DMS79 (cell line): Measurements from ENCODE around the gene COL2A1.

Experiments
- DNase-seq: peaks from one replicate; lab custom pipeline; 2025; lab: John Stamatoyannopoulos, UW

Gene COL2A1

GRCh38 chr12:48030173-48030650 lies 25.9 kb upstream of the COL2A1 start:
- no peak for DNase-seq

DNA sequence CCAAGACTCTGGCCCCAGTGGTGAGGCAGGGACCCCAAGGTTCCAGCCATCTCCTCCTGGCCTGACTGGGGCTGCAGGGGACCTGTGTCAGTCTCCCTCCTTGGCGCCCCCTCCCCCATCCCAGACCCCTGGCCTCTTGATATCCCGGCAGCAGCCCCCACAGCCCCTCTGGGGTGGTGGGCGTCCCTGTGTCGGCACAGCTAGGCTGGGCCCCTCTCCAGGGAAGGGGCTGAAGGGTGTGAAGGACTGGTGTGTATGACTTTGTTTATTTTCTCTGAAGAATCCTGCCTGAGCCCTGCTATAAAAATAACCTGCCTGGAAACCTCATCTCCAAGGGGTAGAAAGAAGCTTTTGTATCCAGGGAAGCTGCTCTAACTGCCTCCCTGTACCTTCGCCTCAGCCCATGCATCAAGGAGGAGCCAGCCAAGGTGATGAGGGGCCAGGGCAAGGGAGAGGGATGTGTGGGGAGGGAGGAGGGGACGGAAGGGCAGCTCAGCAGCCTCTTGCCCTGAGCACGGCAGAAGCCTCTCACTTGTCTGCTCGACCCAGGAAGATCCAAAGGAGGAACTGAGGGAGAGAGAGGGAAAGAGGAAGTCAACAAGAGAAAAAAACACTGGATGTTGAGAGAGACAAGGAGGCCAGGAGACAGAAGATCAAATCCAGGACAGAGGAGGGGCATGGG lies 25.4 kb upstream of the COL2A1 start:
- DNase-seq = no peak

DNA sequence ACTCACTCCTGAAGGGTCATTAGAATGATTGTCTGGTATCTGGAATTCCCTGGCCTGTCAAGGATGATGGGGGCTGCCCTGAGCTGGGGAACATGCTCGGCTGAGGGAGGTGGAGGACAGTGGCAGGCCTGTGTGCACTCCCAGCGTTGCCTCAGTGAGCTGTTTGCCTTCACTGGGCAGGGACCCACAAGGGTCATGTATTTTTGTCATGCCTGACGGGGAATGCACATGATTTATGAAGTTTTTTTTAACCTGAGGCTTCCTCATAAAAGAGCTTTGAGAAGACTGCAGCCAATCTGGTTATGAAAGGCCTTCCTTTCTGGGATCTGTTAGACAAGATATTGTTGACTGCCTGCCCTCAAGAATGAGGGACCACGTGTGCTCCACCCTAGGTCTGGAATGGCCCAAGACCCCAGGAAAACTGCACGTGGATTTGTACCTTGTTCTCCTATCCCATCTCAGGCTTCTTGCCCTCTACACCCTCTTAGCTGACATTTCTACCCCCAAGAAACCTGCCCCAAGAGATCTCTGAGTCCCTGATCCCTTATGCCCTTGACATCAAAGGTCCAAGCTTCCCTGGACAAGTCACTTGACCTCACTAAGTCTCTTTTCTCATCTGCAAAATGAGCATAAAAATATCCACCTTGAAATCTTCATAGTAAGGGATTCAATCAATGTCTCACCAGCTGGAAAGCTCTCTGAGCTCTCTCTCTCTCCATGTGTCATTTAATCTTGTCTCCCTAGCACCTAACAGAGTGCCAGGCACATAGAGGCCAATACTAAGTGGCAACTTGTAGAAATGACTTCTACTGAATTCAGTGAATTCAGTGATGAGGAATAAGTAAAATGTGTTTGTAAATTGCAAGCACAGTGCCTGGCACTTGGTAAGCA lies 24.5 kb upstream of the COL2A1 start:
- no peak for DNase-seq

GRCh38 chr12:48027183-48028002 lies 23.1 kb upstream of the COL2A1 start:
- DNase-seq = no peak

DNA sequence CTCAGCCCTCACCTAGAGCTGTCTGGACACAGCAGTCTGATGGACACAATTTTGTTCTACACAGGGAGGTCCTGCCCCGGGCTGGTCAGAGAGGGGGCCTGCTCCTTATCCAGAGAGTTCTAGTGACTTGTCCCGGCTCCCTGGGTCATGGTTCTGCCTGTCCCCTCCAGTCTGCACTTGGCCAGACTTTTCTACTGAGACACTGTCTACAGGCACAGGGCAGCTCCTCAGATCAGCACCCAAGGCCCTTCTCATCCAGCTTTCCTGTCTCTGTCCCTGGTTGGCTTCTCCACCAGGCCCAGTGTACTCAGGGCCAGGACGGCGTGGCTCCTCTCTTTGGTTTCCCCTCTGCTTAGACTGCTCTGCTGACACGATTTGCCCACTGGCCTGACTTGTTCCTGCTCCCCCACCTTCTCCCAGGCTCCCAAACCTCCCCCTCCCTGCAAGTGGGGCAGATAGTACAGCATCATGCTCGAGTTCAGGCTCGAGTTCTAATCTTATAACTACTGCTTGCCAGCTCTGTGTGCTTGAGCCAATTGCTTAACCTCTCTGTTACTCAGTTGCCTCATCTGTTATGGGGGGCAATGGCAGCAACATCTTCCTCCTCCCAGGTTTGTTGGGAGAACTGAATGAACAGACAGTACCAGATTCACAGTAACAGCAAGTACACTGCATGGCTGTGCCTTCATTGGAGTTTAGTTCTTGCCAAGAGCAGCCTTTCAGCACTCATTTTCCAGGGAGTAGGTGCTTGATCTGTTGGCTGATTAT lies 22.0 kb upstream of the COL2A1 start:
- no peak for DNase-seq

DNA sequence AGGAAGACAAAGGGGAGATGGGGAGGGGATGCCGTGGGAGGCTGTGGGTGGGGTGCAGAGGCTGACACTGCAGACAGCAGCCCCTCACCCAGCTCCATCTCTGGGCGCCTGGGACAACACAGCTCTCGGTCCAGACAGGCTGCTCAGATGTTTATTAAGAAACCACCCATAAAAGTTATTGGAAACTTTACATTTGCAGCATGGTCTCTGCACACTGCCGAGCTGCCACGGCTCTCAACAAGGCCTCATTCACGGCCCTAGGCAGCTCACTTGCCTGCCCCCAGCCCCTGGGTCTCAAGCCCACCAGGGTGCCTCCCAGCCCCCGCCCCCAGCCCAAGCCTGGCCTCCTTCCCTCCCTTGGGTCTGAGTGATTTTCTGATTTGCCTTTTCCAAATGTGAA lies 21.0 kb upstream of the COL2A1 start:
- DNase-seq = no peak

GRCh38 chr12:48024735-48025134 lies 20.5 kb upstream of the COL2A1 start:
- no peak for DNase-seq

DNA sequence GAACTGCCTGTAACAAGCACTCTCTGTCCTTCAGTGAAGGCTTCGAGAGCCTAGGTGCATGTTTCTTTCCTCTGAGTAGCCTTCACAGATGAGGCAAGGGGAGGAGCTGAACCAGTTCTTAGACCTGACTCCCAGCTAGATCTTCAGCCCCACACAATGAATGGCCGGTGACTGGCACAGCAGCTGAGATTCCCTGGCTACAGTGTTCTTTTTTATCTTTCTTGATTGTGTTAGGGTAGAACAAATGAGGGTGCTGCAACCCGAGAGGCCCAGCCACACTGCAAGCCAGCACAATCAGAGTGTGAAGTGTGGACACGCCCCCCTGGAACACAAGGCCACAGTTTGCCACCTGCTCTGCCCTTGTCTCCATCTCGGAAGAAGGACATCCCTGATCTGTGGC lies 19.1 kb upstream of the COL2A1 start:
- DNase-seq = no peak

DNA sequence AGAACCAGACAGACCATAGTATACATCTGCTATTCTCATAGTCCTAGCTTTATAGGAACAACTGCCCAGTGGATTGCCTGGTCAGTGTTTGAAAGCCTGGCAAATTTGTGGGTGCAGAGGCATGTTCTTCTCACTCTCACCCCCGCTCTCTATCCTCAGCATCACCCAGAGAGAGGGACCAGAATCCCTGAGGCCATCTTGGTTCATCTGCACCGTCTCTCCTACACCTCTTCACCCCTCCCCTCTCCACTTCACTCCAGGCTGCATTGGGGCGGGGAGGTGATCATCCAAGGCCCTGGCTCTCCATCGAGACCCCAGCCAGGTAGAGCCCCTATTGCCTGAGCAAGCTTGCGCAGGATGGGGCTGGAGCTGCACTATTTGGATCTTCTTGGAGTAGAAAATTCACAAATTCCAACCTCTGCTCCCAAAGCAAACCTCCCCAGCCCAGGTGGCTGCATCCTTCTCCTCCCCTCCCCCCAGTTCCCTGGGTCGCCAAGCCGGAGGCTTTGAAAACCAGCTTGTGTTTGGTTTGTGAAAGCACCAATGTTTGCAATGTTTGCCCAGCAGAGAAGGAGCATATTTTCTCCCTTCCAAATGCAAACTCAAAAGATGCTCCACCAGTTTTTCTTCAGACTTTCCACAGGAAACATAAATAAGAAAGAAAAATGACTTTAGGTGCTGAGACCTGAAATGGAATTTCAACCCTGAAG lies 18.6 kb upstream of the COL2A1 start:
- no peak for DNase-seq

GRCh38 chr12:48022180-48022521 lies 17.9 kb upstream of the COL2A1 start:
- no peak for DNase-seq

DNA sequence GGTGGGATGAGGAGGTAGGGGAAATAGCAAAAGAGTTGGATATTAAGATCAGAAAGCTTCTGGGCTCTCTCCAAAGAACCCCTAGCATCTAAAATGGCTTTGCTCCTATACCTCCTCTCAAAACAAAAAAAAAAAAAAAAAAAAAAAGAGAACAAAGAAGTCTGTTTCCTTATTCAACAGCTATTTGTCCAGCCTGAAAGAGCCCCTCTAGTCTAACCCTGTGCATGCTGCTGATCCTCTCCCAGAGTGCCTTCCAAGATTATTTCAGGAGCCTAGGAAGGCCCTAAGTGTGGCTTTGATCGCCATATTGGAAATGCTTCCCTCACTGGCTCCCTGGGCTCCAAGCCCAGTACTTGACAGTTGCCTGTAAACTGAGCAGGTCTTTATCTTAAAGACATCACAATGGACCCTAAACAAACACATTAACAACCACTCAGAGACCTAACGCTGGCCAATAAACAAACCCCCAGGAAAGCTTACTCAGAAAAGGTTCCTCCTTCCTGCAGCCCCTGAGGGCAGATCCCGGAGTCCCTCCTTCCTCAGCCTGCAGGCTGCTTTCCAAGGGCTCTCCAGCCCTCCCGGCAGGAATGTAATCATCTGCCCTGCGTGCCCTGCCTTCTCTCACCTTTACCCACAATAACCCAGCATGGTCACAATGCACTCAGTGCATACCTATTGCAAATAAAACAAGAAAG lies 17.4 kb upstream of the COL2A1 start:
- DNase-seq = peak; percentile 94

DNA sequence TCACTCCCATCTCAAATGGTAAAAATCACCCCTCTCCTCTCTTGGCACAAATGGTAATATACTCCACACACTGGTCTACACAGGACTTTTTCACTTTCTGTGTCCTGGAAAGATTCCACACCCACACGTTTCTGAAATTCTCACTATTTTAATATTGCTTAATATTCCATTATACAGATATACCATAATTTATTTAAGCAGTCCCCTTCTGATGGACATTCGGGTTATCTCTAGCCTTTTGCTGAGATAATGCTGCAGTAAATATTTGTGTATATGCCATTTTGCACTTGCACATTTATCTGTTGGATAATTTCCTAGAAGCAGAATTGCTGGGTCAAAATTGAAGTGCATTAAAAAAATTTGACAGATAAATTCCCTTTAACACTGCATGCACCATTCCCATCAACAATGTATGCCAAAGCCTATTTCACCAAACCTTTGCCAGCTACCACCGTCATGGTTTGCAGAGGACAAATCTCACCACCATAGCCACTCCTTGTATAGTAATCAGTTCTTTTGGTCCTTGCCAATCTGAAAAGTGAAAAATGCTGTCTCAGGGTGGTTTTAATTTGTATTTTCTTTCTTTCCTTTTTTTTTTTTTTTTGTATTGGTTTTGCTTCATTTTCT lies 15.5 kb upstream of the COL2A1 start:
- DNase-seq = no peak

DNA sequence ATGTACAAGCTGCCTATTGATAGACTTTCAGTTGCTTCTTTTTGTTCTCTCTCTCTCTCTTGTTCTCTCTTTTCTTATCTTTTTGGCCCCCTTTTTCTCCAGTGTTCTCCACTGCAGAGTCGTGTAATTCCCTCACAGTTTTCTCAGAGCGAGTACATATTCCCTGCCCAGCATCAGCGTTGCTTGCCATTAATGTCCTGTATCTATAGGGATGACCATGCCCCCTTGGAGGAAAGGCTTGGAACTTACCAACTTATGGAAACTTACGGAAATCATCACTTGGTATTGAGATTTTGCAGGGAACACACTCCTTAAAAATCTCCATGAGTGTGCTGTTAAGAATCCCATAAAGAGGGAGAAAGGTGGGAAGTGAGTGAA lies 14.3 kb upstream of the COL2A1 start:
- DNase-seq = no peak

DNA sequence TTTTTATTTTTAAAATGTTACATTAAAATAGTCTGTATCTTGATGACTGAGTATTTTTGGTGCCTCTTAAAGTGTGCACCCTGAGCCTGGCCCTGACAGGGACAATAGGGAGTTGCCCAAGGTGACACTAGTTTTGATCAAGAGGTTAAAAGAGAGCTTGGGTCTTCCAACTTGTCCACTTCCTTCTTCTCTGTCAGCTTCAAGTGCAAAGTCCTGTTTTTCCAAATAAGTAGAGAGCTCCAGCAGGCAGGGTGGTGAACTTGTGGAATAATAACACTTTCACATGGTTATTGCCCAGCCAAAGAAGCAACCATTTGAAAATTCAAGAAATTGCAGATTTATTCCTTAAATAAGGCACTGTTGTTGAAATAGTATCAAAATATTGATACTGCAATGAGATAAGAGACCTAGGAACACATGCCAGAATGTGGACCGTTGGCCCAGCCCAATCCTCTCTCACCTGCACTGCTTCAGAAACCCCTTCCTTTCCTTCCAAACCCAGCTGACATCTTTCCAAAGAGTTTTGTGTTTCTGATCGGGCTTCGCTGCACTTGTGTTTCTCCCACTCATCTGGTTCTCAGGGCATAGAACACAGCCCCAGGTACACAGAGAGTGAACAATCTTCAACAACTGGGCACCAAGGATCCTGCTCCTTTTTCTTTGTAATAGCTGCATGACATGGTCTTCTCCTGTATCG lies 13.8 kb upstream of the COL2A1 start:
- DNase-seq = no peak

GRCh38 chr12:48017496-48017895 lies 13.2 kb upstream of the COL2A1 start:
- no peak for DNase-seq

DNA sequence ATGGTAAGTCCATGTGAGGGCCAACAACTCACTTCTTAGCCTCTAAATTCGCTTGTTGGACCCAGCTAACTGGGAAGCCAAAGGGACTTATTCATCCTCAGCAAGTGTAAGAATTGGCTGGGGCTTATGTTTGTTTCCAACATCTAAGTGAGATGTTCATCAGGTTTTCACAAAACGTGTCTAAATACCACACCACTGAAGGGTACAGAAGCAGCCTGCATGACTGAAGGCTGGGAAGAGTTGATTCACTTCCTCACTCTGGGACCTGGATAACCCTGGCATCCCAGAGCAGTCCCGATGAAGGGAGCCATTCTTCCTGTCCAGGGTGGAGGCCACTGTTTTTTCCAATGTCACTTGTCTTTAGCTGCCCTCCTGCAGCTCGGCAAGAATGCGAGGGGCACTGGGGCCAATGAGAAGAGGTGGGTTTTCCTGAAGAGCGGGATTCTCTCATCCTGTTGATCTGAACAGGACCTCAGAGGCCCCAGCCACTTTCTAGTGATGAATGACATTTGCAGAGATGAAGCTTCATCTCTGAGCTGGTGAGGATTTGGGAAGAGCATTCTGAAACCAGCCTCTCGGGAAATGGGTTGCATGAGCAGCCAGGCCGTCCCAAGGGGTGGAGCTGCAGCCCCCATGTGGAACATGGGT lies 12.2 kb upstream of the COL2A1 start:
- DNase-seq = no peak

GRCh38 chr12:48015954-48016353 lies 11.7 kb upstream of the COL2A1 start:
- DNase-seq = no peak

- DNase-seq = no peak
Measured at GRCh38 chr12:48015129-48015528, 10.9 kb upstream of the COL2A1 start.

GRCh38 chr12:48013287-48013686 lies 9.0 kb upstream of the COL2A1 start:
- DNase-seq = no peak
